CD4-positive, alpha-beta T cell (primary cell): ENCODE measurements around the gene XRCC4. TPM values are rescaled to one million over a fixed set of nuclear protein-coding genes. Genes with fewer than 3 reads are reported as not detected.

Experiments used
- ATAC-seq: fragments of 200-7000 bp; cut with Tn5 transposase; one replicate; pipeline ENCODE4 v1.10.0; 2022; ENCODE audit warnings: mild to moderate bottlenecking; ENCODE audit not compliant: poor library complexity
- CTCF ChIA-PET: fragments of 350-600 bp; sonication (Branson Sonifier 250); formaldehyde crosslinking; loops from one replicate; lab custom pipeline; 2021; ENCODE audit warnings: antibody characterized with exemption, inconsistent platforms; lab: Charles Lee
- POLR2A ChIA-PET: fragments of 350-600 bp; sonication (Branson Sonifier 250); formaldehyde crosslinking; loops from one replicate; lab custom pipeline; 2021; ENCODE audit warnings: antibody characterized with exemption, inconsistent platforms; lab: Charles Lee
- DNase-seq, 14 experiments: peaks; one replicate each; pipeline ENCODE4 v3.0.0-alpha.2; 2013 to 2020; ENCODE audit warnings: mixed read lengths in 2 of 14
- H3K27ac ChIP-seq, 2 donors: one replicate each; pipeline versions ENCODE4 v1.5.1 to v1.7.0; 2013; ENCODE audit warnings: low read length in 2 of 2, low read depth in 1 of 2, mild to moderate bottlenecking in 1 of 2
- H3K27me3 ChIP-seq, 2 experiments: 1 replicate in 1 of 2; 2 replicates in 1 of 2; pipeline versions ENCODE4 v1.6.1 to v1.7.0; 2013; ENCODE audit warnings: low read length in 2 of 2, control low read depth in 1 of 2, mild to moderate bottlenecking in 1 of 2, moderate library complexity in 1 of 2; ENCODE audit not compliant: insufficient read depth in 2 of 2, control insufficient read depth in 1 of 2
- H3K36me3 ChIP-seq: one replicate; pipeline ENCODE4 v1.6.1; 2013; ENCODE audit warnings: low read length, control low read depth; ENCODE audit not compliant: insufficient read depth
- H3K4me1 ChIP-seq: one replicate; pipeline ENCODE4 v1.6.1; 2013; ENCODE audit warnings: low read length, control low read depth; ENCODE audit not compliant: insufficient read depth
- H3K4me3 ChIP-seq: one replicate; pipeline ENCODE4 v1.5.1; 2013; ENCODE audit warnings: mild to moderate bottlenecking, low read length, moderate library complexity
- H3K9me3 ChIP-seq, 2 experiments: 1 replicate in 1 of 2; 2 replicates in 1 of 2; pipeline versions ENCODE4 v1.6.1 to v1.7.0; 2013; ENCODE audit warnings: low read length in 2 of 2, mild to moderate bottlenecking in 2 of 2, control low read depth in 1 of 2, moderate library complexity in 1 of 2; ENCODE audit not compliant: control insufficient read depth in 1 of 2, insufficient read depth in 1 of 2
- H3K27ac Mint-ChIP-seq: one replicate; pipeline ENCODE4 v1.8.0; 2020; ENCODE audit warnings: mixed read lengths
- H3K27me3 Mint-ChIP-seq: one replicate; pipeline ENCODE4 v1.8.0; 2021; ENCODE audit warnings: mixed read lengths
- H3K36me3 Mint-ChIP-seq: one replicate; pipeline ENCODE4 v1.8.0; 2021; ENCODE audit warnings: low read depth, mixed read lengths
- H3K4me1 Mint-ChIP-seq: one replicate; pipeline ENCODE4 v1.8.0; 2021; ENCODE audit warnings: low read depth, mixed read lengths
- H3K4me3 Mint-ChIP-seq: one replicate; pipeline ENCODE4 v1.8.0; 2020; ENCODE audit warnings: mild to moderate bottlenecking, mixed read lengths
- H3K9me3 Mint-ChIP-seq: one replicate; pipeline ENCODE4 v1.8.0; 2020; ENCODE audit warnings: mixed read lengths
- CTCF ChIP-seq: fragments of 200-600 bp; IDR thresholded peaks from one replicate; pipeline ENCODE4 v1.8.0; 2022; ENCODE audit warnings: antibody characterized with exemption, mild to moderate bottlenecking
- intact Hi-C, 2 experiments: fragments of 100-400 bp; cut with DNase I in 1 of 2; cut with micrococcal nuclease in 1 of 2; formaldehyde crosslinking; loops; one replicate each; pipeline versions ENCODE4 v1.15.1 to v1.9.0; 2023 to 2025; cut with DNase I, micrococcal nuclease
- total RNA-seq, 174 experiments: library from RNA in 2 of 174; stranded (reverse) in 2 of 174; gene quantifications; one replicate each; pipeline ENCODE4 v1.2.3 and lab custom pipeline; 2021 to 2026

XRCC4 gene
- total RNA-seq, 2 experiments from 2014 or later: 1.8 TPM

- H3K27me3 Mint-ChIP-seq: no peaks in the 10 kb centered on the region
- Histone ChIP-seq H3K27me3 (no peaks in the 10 kb centered on the region), H3K4me3 (no peak overlapping the region), H3K36me3 (no peaks in the 10 kb centered on the region), H3K9me3 (peaks cover 0 to 16% of the 10 kb centered on the region in 2 experiments), H3K4me1 (no peaks in the 10 kb centered on the region), H3K27ac (no peak overlapping the region)
- intact Hi-C loops: no loop called here
- TF ChIP-seq CTCF: no peak
- CTCF ChIA-PET: no interaction called here
- ATAC-seq (no peak), DNase-seq (no peak)
- POLR2A ChIA-PET: no interaction called here
- peaks cover 9% of the 10 kb centered on the region for H3K9me3 Mint-ChIP-seq
- peaks cover 19% of the 10 kb centered on the region for H3K4me1 Mint-ChIP-seq
- H3K4me3 Mint-ChIP-seq: no peak overlapping the region
- no peak overlapping the region for H3K27ac Mint-ChIP-seq
- peaks cover 37% of the 10 kb centered on the region for H3K36me3 Mint-ChIP-seq
These were observed 19.5 kb downstream of the XRCC4 start for GRCh38 chr5:83096660-83097339.

- CTCF ChIA-PET: no interaction called here
These were observed 20.4 kb downstream of the XRCC4 start for GRCh38 chr5:83097689-83098231.

GRCh38 chr5:83099001-83099400 is 21.7 kb downstream of the XRCC4 start:
- no peaks in the 10 kb centered on the region for H3K36me3 ChIP-seq
- no peak overlapping the region for H3K4me3 ChIP-seq
- H3K9me3 ChIP-seq: peaks cover 0 to 3% of the 10 kb centered on the region in 2 experiments
- H3K27ac ChIP-seq: no peak overlapping the region
- no peaks in the 10 kb centered on the region for H3K4me1 ChIP-seq
- no peaks in the 10 kb centered on the region for H3K27me3 ChIP-seq
- intact Hi-C loops: no loop called here
- no peak for ATAC-seq
- no peaks in the 10 kb centered on the region for H3K27me3 Mint-ChIP-seq
- no peak overlapping the region for H3K27ac Mint-ChIP-seq
- CTCF ChIA-PET: no interaction called here
- DNase-seq: no peak
- peaks cover 14% of the 10 kb centered on the region for H3K36me3 Mint-ChIP-seq
- POLR2A ChIA-PET: no interaction called here
- H3K4me1 Mint-ChIP-seq: no peaks in the 10 kb centered on the region
- H3K9me3 Mint-ChIP-seq: no peaks in the 10 kb centered on the region
- H3K4me3 Mint-ChIP-seq: no peak overlapping the region
- no peak for TF ChIP-seq CTCF

More at GRCh38 chr5:83097689-83098231, 20.4 kb downstream of the XRCC4 start:
- DNase-seq (no peak), ATAC-seq (no peak)
- Mint-ChIP-seq H3K9me3 (peaks cover 6% of the 10 kb centered on the region), H3K4me1 (peaks cover 9% of the 10 kb centered on the region), H3K27me3 (no peaks in the 10 kb centered on the region), H3K4me3 (no peak overlapping the region), H3K27ac (no peak overlapping the region), H3K36me3 (peaks cover 27% of the 10 kb centered on the region)
- H3K27me3 ChIP-seq: no peaks in the 10 kb centered on the region
- no peak overlapping the region for H3K27ac ChIP-seq
- no peak overlapping the region for H3K4me3 ChIP-seq
- H3K4me1 ChIP-seq: no peaks in the 10 kb centered on the region
- TF ChIP-seq CTCF: no peak
- POLR2A ChIA-PET: no interaction called here
- H3K9me3 ChIP-seq: peaks cover 0 to 16% of the 10 kb centered on the region in 2 experiments
- H3K36me3 ChIP-seq: no peaks in the 10 kb centered on the region
- intact Hi-C loops: no loop called here
